PFSK-1 (cell line): ENCODE results near the gene BCL6B.

Experiments used
- FOXP2 ChIP-seq: optimal IDR thresholded peaks from 2 replicates; pipeline ENCODE3; 2011; ENCODE audit warnings: borderline replicate concordance, control low read depth, inconsistent platforms; ENCODE audit not compliant: insufficient read depth; ENCODE audit errors: extremely low read length, extremely low read depth
- POLR2AphosphoS5 ChIP-seq: IDR thresholded peaks from 2 replicates; pipeline ENCODE4 v1.6.1; 2012; ENCODE audit warnings: low read depth, mild to moderate bottlenecking, control low read depth, low read length, moderate library complexity
- SIN3A ChIP-seq: IDR thresholded peaks from 2 replicates; pipeline ENCODE4 v1.6.1; 2012; ENCODE audit warnings: mild to moderate bottlenecking, low read length, moderate library complexity, borderline replicate concordance; ENCODE audit not compliant: insufficient read depth
- TAF1 ChIP-seq: IDR thresholded peaks from 2 replicates; pipeline ENCODE4 v1.6.1; 2012; ENCODE audit warnings: low read length, control low read depth, borderline replicate concordance; ENCODE audit not compliant: insufficient read depth
- TF ChIP-seq, protein P1 (sequence below), 2 experiments: IDR thresholded peaks; 2 replicates each; pipeline versions ENCODE4 v1.6.1 to v1.8.0; 2011 to 2012; ENCODE audit warnings: low read depth in 2 of 2, low read length in 2 of 2, control low read depth in 1 of 2, inconsistent platforms in 1 of 2, mild to moderate bottlenecking in 1 of 2, moderate library complexity in 1 of 2; ENCODE audit not compliant: insufficient read depth in 1 of 2

The BCL6B gene

DNA sequence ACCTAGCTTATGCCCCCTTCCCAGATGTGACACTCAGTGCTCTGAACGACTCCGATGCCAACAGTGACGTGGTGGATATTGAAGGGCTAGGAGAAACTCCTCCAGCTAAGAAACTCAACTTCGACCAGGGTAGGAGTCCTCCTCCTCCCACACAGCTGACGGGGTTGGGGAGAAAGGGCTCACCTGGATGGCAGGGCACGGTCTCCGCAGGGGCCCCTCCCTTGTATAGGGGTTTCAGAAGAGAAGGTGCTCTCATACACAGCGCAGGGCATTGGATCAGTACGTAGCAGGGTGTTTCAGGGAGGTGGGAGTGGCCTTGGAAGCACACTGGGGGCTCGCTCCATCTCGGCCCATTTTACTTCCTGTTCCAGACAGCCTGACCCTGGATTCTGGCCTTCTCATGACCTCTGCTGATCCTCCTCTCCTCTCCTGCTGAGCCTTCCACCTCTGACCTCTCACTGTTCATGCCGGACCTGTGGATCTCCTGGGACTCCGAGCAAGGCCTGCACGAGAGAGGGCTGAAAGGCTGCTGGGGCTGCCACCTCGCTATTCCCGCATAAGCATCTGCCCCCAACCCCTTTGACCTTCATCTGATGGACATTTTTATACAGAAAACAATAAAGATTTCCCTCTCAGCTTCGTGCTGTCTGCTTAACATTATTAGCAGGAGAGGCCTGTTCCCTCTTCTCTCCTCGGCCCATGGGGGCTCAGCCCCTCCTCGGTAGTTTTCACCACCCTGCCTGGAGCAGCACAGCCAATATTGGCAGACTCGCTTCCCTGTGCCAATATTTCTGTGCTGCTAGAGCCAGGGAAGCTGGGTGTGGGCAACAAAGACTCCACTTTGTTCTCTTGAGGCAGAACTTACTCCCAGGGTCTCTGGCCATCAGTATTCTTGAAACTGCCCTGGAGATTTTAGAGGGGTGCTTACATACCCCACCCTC, 5.7 kb upstream of the BCL6B start:
- TF ChIP-seq, protein P1, sequence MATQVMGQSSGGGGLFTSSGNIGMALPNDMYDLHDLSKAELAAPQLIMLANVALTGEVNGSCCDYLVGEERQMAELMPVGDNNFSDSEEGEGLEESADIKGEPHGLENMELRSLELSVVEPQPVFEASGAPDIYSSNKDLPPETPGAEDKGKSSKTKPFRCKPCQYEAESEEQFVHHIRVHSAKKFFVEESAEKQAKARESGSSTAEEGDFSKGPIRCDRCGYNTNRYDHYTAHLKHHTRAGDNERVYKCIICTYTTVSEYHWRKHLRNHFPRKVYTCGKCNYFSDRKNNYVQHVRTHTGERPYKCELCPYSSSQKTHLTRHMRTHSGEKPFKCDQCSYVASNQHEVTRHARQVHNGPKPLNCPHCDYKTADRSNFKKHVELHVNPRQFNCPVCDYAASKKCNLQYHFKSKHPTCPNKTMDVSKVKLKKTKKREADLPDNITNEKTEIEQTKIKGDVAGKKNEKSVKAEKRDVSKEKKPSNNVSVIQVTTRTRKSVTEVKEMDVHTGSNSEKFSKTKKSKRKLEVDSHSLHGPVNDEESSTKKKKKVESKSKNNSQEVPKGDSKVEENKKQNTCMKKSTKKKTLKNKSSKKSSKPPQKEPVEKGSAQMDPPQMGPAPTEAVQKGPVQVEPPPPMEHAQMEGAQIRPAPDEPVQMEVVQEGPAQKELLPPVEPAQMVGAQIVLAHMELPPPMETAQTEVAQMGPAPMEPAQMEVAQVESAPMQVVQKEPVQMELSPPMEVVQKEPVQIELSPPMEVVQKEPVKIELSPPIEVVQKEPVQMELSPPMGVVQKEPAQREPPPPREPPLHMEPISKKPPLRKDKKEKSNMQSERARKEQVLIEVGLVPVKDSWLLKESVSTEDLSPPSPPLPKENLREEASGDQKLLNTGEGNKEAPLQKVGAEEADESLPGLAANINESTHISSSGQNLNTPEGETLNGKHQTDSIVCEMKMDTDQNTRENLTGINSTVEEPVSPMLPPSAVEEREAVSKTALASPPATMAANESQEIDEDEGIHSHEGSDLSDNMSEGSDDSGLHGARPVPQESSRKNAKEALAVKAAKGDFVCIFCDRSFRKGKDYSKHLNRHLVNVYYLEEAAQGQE (IDR thresholded peaks at IDR 0.05; ENCODE audit: insufficient read depth in 1 of 2, low read depth in 2 of 2, low read length in 2 of 2): no peak
- no peak for TF ChIP-seq FOXP2
- no peak for TF ChIP-seq POLR2AphosphoS5
- no peak for TF ChIP-seq TAF1
- no peak for TF ChIP-seq SIN3A

DNA sequence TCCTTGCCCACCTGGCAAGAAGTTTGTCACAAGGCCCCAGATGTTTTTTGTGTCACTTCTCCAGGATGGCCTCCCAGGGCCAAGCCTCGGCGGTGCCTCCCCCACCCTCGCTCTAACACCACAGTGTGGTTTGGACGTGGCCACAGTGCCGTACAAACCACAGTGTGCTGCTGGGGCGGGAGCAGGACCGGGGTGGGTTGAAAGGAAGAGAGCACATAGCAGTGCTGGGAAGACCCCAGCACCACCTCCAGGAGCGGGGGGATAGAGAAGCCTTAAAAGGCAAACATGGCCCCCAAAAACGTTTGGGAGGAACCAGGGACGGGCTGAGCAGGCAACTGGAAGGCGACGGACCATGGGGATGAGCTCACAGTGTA, 5.0 kb upstream of the BCL6B start:
- TF ChIP-seq, protein P1 (IDR thresholded peaks at IDR 0.05; ENCODE audit: insufficient read depth in 1 of 2, low read depth in 2 of 2, low read length in 2 of 2): no peak
- TF ChIP-seq TAF1 (no peak), FOXP2 (no peak), SIN3A (no peak), POLR2AphosphoS5 (no peak)

DNA sequence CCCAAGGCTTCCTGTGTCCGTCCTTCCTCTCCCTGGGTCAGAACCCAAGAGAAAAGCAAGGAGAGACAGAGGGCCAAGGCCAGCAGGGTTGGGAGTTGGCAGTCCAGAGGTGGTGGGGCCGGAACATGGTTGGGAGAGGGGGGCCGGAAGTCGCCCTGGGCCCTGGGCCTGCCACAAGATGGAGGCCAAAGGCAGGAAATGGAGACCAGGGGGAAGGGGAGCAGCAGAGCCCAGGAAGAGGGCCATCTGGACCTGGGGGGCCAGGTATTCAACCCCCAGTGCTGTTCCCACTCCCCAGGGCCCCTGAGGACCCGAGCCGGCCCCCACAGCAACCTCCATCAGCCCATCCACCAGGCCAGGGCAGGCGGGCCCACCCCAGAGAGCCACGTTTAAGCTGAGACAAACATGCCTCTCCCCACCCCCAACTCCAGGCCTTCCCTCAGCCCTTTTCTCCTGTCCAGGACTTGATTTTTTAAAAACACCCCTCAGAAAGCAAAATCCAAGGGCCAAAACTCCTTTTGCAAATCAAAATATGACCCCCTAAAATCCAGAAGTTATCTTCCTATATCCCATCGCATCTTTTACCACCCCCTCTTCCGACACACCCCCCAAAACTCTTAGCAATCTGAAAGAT, 4.4 kb upstream of the BCL6B start:
- no peak for TF ChIP-seq POLR2AphosphoS5
- TF ChIP-seq, protein P1 (IDR thresholded peaks at IDR 0.05; ENCODE audit: insufficient read depth in 1 of 2, low read depth in 2 of 2, low read length in 2 of 2): no peak
- TF ChIP-seq SIN3A: no peak
- TF ChIP-seq TAF1: no peak
- no peak for TF ChIP-seq FOXP2

- TF ChIP-seq POLR2AphosphoS5 (no peak), TAF1 (no peak), SIN3A (no peak), FOXP2 (no peak)
- TF ChIP-seq, protein P1 (IDR thresholded peaks at IDR 0.05; ENCODE audit: insufficient read depth in 1 of 2, low read depth in 2 of 2, low read length in 2 of 2): no peak
Observed at GRCh38 chr17:7019367-7019766, 3.5 kb upstream of the BCL6B start.
